GM10248 (cell line): ENCODE data around the gene FHOD3.

ENCODE experiments used
- CTCF ChIA-PET: fragments of 300-600 bp; sonication (Branson Sonifier 250); formaldehyde crosslinking; extraction: SDS; loops from one replicate; lab custom pipeline; 2021; ENCODE audit warnings: antibody characterized with exemption; lab: Yijun Ruan, JAX
- POLR2A ChIA-PET: fragments of 350-650 bp; sonication (Branson Sonifier 250); formaldehyde crosslinking; extraction: SDS; loops from one replicate; lab custom pipeline; 2020; ENCODE audit warnings: antibody characterized with exemption; lab: Yijun Ruan, JAX
- DNase-seq: peaks from one replicate; pipeline ENCODE4 v3.0.0; 2012; ENCODE audit errors: extremely low spot score
- TF ChIP-seq, protein P1 (sequence below): IDR thresholded peaks from 2 replicates; pipeline ENCODE4 v1.5.1; 2012; ENCODE audit warnings: mild to moderate bottlenecking, low read depth; ENCODE audit errors: extremely low read depth, missing control alignments, control extremely low read depth

FHOD3 gene

DNA sequence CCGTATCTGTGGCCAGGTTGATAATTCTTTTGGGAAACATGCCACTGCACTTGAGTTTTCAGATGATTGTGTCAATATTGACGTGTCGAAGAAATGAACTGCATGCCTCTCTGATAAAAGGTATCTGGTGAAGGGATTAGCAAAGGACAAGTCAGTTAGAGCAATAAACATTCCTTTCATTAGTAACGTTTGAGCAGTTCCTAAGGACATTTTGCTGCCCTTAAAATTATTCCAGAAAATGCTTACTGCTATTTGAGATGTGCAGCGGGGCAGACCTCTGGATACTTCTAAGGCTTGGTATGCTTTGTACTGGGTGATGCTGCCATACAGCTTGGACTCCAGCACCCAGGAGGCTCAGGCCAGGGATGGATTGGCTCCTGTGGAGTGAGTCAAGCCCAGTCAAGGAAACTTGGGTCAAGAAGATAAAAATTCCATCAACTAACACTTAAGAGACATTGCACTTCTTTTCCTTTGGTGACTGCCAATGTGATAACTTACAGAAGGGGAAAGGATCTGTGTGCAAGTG is 166.7 kb downstream of the FHOD3 start:
- TF ChIP-seq, protein P1, sequence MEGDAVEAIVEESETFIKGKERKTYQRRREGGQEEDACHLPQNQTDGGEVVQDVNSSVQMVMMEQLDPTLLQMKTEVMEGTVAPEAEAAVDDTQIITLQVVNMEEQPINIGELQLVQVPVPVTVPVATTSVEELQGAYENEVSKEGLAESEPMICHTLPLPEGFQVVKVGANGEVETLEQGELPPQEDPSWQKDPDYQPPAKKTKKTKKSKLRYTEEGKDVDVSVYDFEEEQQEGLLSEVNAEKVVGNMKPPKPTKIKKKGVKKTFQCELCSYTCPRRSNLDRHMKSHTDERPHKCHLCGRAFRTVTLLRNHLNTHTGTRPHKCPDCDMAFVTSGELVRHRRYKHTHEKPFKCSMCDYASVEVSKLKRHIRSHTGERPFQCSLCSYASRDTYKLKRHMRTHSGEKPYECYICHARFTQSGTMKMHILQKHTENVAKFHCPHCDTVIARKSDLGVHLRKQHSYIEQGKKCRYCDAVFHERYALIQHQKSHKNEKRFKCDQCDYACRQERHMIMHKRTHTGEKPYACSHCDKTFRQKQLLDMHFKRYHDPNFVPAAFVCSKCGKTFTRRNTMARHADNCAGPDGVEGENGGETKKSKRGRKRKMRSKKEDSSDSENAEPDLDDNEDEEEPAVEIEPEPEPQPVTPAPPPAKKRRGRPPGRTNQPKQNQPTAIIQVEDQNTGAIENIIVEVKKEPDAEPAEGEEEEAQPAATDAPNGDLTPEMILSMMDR: no peak
- CTCF ChIA-PET: interaction anchor here (1.3 to 4.1 kb wide), 3 partner anchors 10 to 28 kb away, joined by 3 to 26 read pairs (median 7); no protein-coding TSS in a partner anchor
- DNase-seq: no peak
- POLR2A ChIA-PET: no interaction called here

DNA sequence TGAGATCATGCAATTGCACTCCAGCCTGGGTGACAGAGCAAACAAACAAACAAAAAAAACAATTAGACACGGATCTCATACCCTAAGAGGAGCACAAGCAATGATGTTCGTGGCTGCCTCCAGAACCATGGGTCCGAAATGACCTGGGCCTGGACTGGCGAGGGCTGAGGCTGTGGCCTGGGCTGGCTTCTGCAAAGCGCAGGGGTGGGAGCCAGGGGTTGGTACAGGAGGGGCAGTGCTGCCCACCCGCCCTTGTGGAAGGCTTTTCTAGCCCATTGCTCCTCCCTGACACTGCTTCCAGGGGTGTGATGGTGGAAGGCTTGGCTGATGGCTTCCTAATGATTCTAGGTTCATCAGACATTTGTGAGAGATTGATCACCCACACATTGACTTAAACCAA is 167.8 kb downstream of the FHOD3 start:
- CTCF ChIA-PET: interaction anchor here (0.8 to 1.3 kb wide), 2 partner anchors 11 to 29 kb away, joined by 3 read pairs; no protein-coding TSS in a partner anchor

GRCh38 chr18:36465970-36466369 is 168.5 kb downstream of the FHOD3 start:
- TF ChIP-seq, protein P1: no peak
- ChIA-PET CTCF (no interaction called here), POLR2A (no interaction called here)
- DNase-seq: no peak

More for the DNA sequence above, 167.8 kb downstream of the FHOD3 start:
- no peak for DNase-seq
- POLR2A ChIA-PET: no interaction called here
- TF ChIP-seq, protein P1: no peak

- DNase-seq: no peak
- POLR2A ChIA-PET: no interaction called here
- TF ChIP-seq, protein P1: no peak
- CTCF ChIA-PET: interaction anchor here (1.1 kb wide), 1 partner anchor 10 kb away, joined by 3 read pairs; no protein-coding TSS in a partner anchor
Measured at GRCh38 chr18:36467614-36468013, 170.1 kb downstream of the FHOD3 start.

DNA sequence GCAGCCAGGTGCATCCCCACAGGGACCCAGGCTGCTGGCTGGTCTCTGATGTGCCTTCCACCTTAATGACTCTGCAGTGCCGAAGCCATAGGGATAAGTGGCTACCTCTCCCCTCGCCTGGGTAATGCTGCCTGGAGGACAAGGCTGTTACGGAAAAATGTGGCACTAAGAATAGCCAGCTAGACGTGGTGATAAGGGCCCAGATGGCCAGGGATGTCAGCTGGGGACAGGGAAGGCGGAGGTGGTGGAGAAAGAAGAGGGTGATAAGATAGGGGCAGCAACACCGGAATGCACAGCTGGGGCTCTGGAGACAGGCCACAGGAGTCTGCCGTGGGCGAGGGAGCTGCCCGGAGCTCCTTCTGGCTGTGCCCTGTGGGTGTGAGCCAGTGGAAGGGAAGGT is 170.6 kb downstream of the FHOD3 start:
- POLR2A ChIA-PET: no interaction called here
- CTCF ChIA-PET: interaction anchor here (1.3 kb wide), 1 partner anchor 68 kb away, joined by 3 read pairs; no protein-coding TSS in a partner anchor
- TF ChIP-seq, protein P1: no peak
- no peak for DNase-seq

- TF ChIP-seq, protein P1: no peak
- CTCF ChIA-PET: interaction anchor here (1.2 to 1.3 kb wide), 2 partner anchors 13 to 70 kb away, joined by 3 to 4 read pairs; no protein-coding TSS in a partner anchor
- POLR2A ChIA-PET: no interaction called here
- DNase-seq: no peak
Measured at GRCh38 chr18:36469461-36469860, 171.9 kb downstream of the FHOD3 start.
